Activated CD8-positive, alpha-beta memory T cell treated with anti-CD3 and anti-CD28 coated beads for 1 hour (primary cell): ENCODE results near the gene STX8.
"Not testable (repeated sequence)": the region's sequence is repeated elsewhere in the genome, so short reads cannot be mapped to it uniquely, and the experiment has no call there.

Experiments
- DNase-seq, 2 donors: peaks; one replicate each; pipeline ENCODE4 v3.0.0-alpha.2; 2020; ENCODE audit warnings: low read depth in 1 of 2; ENCODE audit errors: extremely low read depth in 1 of 2

Gene STX8

GRCh38 chr17:9406046-9406606 is 169.5 kb downstream of the STX8 start:
- DNase-seq = no peak

- DNase-seq = no peak
Measured at GRCh38 chr17:9403257-9403656, 172.4 kb downstream of the STX8 start.

GRCh38 chr17:9402590-9403199 is 172.9 kb downstream of the STX8 start:
- no peak for DNase-seq

- DNase-seq = no peak
Measured at GRCh38 chr17:9401434-9401833, 174.2 kb downstream of the STX8 start.

GRCh38 chr17:9389111-9389527 is 186.5 kb downstream of the STX8 start:
- no peak for DNase-seq

DNA sequence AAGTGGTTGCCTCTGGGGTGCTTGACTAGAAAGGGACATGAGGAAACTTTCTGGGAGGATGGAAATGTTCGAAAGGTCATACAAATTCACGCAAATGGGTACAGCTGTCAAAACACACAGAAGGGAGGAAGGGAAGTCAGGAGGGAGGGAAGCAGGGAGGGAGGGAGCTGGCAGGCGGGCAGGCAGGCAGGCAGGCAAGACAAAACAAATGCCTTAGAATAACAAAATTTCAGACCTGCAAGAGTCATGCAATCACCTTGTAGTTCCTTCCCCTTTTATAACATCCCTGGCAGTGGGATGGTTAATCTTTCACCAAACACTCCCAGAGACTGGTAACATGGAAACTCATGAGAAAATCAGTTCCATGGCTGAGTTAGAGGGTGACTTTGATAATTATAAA is 189.2 kb downstream of the STX8 start:
- DNase-seq = no peak

- DNase-seq = no peak
Measured at GRCh38 chr17:9383826-9384225, 191.8 kb downstream of the STX8 start.

DNA sequence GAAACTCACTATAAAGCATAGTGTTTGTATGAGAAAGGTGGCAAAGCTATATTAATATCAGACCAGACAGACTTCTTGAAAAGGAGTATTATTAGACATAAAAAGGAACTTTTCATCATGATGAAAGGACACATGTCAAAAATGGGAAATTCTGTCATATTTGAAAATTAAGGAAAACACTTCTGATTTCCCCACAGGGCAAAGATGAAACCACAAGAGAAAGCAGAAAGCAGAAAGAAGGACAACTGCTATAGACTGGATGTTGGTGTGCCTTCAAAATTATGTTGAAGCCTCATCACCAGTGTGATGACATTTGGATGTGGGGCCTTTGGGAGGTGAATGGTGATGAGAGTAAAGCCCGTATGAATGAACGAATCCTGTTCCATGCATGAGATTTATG is 193.0 kb downstream of the STX8 start:
- no peak for DNase-seq

- no peak for DNase-seq
Measured at GRCh38 chr17:9381068-9381467, 194.6 kb downstream of the STX8 start.

- DNase-seq = no peak
Measured at GRCh38 chr17:9380361-9380760, 195.3 kb downstream of the STX8 start.

- not testable (repeated sequence) for DNase-seq
Measured at GRCh38 chr17:9376177-9376576, 199.4 kb downstream of the STX8 start.

- no peak for DNase-seq
Measured at GRCh38 chr17:9371019-9371418, 204.6 kb downstream of the STX8 start.

DNA sequence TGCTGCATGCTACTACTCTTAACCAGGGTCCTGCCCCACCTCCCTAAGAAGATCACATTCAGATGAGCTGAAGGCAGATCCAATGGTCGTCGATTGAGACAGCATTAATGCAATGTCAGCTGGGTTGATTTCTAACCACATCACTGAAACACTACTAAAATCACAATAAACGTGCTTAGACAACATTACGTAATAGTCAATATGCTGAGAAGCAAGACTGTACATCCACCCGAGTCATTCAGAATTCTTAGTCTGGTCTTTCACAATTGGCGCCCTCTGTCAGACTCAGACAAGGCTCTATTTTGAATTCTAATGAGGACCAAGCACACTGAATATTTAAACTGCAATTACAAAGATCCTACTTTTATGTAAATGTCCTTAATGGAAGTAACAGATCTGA is 205.2 kb downstream of the STX8 start:
- DNase-seq = no peak

DNA sequence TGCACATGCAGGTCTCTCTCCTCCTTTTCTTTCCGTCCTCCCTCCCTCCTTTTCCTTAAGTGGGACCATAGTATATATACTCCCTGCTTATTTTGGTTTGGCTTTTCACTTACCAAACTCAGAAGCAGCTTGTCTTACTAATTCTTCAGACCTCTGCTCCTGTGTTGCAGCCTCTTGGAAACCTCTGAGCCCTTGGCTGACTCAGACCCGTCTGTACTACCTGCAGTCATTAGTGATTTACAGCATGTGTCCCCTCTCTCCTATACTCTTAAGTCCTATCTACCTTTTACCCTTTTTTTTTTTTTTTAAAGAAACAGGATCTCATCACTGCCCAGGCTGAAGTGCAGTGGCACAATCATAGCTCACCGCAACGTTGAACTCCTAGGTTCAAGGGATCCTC is 207.0 kb downstream of the STX8 start:
- DNase-seq = no peak

GRCh38 chr17:9367156-9367555 is 208.5 kb downstream of the STX8 start:
- no peak for DNase-seq

DNA sequence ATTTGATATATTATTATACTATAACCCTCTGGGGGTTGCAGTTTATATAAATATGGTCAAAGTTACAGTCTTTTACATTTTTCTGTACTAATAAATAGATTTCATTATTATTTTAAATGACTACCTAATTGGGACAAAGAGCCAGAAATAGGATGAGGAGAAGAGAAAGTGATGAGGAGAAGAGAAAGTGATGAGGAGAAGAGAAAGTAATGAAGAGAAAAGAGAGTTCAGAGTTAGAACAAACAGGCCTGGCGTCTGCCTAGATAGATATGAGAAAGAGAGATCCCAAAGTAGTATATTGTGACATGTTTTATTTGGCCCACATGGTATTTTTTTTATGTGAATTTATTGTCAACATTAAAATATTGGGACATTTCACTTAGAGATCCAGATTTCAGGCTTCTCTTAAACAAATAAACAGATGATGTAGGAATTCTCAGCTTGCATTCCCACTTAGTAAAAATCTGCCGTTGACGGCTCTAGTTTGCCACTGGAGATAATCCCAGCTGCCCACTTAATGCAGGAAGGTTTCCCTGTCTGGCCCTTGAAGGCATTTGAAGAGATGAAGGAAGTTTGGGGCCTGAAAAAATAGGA is 210.7 kb downstream of the STX8 start:
- DNase-seq = no peak

- DNase-seq = no peak
Measured at GRCh38 chr17:9363440-9364350, 211.9 kb downstream of the STX8 start.

DNA sequence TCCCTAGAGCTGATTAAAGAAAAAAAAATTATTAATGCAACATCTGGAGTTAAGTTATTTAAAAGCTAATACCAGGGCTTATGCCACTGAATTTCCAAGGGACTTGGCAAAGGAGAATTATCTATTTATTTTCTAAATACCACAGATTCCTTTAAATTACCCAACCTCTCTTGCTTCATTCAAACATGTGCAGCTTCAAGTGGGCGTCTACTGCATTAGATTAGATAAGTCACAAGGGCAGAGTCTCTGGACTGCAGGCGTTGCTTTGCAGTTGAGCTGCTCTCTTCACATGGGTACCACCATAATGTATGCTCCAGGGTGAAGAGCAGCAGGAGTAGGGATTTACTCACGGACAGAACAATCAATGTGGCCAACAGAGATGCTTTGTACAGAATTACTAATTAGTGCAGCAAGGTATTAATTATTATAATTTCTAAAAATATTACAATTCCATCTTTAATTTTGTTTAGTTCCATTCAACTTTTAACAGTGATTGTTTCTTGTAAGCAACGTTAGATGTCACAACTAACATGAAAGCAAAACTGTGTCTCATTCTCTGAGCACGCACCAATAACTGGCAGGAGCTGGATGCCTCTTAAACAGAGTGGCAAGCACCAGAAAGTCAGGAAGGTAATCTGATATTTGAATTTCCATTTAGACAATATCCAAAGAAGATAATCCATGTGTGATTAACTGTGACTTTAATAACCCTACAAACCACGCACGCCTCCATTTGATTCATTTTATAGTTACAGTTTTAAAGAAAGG is 214.2 kb downstream of the STX8 start:
- DNase-seq = no peak

GRCh38 chr17:9360677-9361081 is 214.9 kb downstream of the STX8 start:
- DNase-seq = no peak

- no peak for DNase-seq
Measured at GRCh38 chr17:9356488-9356911, 219.1 kb downstream of the STX8 start.

DNA sequence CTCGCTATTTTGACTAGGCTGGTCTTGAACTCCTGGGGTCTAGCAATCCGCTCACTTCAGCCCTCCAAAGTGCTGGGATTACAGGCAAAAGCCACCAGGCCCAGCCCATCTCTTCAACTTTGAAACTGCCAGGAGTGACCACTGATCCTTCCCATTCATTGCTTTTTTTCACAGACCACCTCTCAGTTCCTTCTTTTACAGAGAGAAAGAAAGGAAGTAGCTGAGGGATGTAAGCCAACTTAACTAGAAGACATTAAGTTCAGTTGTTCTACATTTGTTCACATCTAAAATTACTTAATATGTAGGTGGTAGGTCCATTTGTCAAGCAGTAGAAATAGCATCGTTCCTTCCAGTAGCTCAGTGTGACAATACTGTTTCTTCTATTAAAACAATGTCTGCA is 219.8 kb downstream of the STX8 start:
- no peak for DNase-seq
